Measurements from ENCODE around the gene OTUD5.
A peak's percentile ranks its signal among the peaks of the same experiment; 100 is the strongest.

The OTUD5 gene

GRCh38 chrX:48937054-48937907 is 20.1 kb downstream of the OTUD5 start:
- no peak for DNase-seq

GRCh38 chrX:48936429-48937053 is 20.9 kb downstream of the OTUD5 start:
- DNase-seq, result no peak

- no peak for DNase-seq
These were observed 22.1 kb downstream of the OTUD5 start for GRCh38 chrX:48935301-48935670.

GRCh38 chrX:48934581-48935300 is 22.7 kb downstream of the OTUD5 start:
- DNase-seq, result no peak

- DNase-seq, result no peak
These were observed 23.6 kb downstream of the OTUD5 start for GRCh38 chrX:48933757-48934156.

GRCh38 chrX:48927736-48928382 is 29.5 kb downstream of the OTUD5 start:
- no peak for DNase-seq

GRCh38 chrX:48927123-48927522 is 30.3 kb downstream of the OTUD5 start:
- DNase-seq, result no peak

- no peak for DNase-seq
These were observed 33.1 kb downstream of the OTUD5 start for GRCh38 chrX:48924270-48924669.

GRCh38 chrX:48923771-48924170 is 33.6 kb downstream of the OTUD5 start:
- DNase-seq, result no peak

- no peak for DNase-seq
These were observed 36.7 kb downstream of the OTUD5 start for GRCh38 chrX:48920718-48921104.

- no peak for DNase-seq
These were observed 37.3 kb downstream of the OTUD5 start for GRCh38 chrX:48919947-48920717.

- peak; percentile 47 for DNase-seq
These were observed 38.0 kb downstream of the OTUD5 start for GRCh38 chrX:48919360-48919841.

GRCh38 chrX:48918643-48919340 is 38.6 kb downstream of the OTUD5 start, which contains the start of gene PIM2:
Gene PIM2 (minus strand): TSS chrX:48919024. CDS start chrX:48918834, 190 bp downstream.
- peak; percentile 97 for DNase-seq

GRCh38 chrX:48918301-48918642 is 39.1 kb downstream of the OTUD5 start:
- DNase-seq, result no peak

- DNase-seq, result peak; percentile 88
These were observed 40.0 kb downstream of the OTUD5 start for GRCh38 chrX:48917139-48918001.

- no peak for DNase-seq
These were observed 42.6 kb downstream of the OTUD5 start for GRCh38 chrX:48914593-48915493.

- DNase-seq, result no peak
These were observed 43.6 kb downstream of the OTUD5 start for GRCh38 chrX:48913605-48914366.

- DNase-seq, result peak; percentile 85
These were observed 45.8 kb downstream of the OTUD5 start, which contains the start of gene SLC35A2 for GRCh38 chrX:48911412-48912182. Gene SLC35A2 (minus strand): TSS chrX:48911646. CDS start chrX:48911636, 10 bp downstream.

Measured in NCI-H345 (cell line).